SU-DHL-6 (cell line): ENCODE measurements around the gene CHST9.

Experiments
- EZH2phosphoT487 ChIP-seq: fragments of 200-600 bp; sonication (generic), shearing (Covaris generic); conservative IDR thresholded peaks from 2 replicates; pipeline ENCODE4 v1.6.1; 2018; ENCODE audit warnings: mild to moderate bottlenecking, antibody characterized with exemption, low read length, moderate library complexity, mixed read lengths
- TF ChIP-seq, protein P1 (sequence below): fragments of 200-600 bp; sonication (generic); IDR thresholded peaks from one replicate; pipeline ENCODE4 v1.5.1; 2017; ENCODE audit warnings: antibody characterized with exemption, mild to moderate bottlenecking, low read length, moderate library complexity; ENCODE audit not compliant: insufficient read depth, poor library complexity, severe bottlenecking

DNA sequence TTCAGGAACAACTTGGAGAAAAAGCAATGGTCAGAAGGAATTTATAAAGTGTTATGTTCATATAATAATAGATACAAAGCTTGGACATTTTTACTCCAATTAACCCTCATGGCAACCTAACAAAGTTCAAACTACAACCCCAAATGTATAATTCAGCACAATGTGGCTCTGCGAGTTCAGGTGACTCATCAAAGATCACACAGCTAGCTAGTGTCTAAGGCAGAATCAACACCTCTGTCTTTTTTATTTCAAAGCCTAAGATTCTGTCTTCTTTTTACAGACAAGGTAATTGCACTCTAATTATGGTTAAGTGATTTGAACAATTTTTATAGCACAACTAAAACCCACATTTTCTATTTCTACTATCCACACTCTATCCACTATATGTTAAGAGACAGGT lies 90.5 kb downstream of the CHST9 start:
- TF ChIP-seq, protein P1, sequence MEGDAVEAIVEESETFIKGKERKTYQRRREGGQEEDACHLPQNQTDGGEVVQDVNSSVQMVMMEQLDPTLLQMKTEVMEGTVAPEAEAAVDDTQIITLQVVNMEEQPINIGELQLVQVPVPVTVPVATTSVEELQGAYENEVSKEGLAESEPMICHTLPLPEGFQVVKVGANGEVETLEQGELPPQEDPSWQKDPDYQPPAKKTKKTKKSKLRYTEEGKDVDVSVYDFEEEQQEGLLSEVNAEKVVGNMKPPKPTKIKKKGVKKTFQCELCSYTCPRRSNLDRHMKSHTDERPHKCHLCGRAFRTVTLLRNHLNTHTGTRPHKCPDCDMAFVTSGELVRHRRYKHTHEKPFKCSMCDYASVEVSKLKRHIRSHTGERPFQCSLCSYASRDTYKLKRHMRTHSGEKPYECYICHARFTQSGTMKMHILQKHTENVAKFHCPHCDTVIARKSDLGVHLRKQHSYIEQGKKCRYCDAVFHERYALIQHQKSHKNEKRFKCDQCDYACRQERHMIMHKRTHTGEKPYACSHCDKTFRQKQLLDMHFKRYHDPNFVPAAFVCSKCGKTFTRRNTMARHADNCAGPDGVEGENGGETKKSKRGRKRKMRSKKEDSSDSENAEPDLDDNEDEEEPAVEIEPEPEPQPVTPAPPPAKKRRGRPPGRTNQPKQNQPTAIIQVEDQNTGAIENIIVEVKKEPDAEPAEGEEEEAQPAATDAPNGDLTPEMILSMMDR: no peak
- TF ChIP-seq EZH2phosphoT487: no peak
